Activated CD8-positive, alpha-beta memory T cell treated with anti-CD3 and anti-CD28 coated beads for 24 hours (primary cell): ENCODE results near the gene ACSM4.
"Not testable (repeated sequence)": the region's sequence is repeated elsewhere in the genome, so short reads cannot be mapped to it uniquely, and the experiment has no call there.

Experiments used
- DNase-seq: peaks from one replicate; pipeline ENCODE4 v3.0.0-alpha.2; 2020

Gene ACSM4, protein sequence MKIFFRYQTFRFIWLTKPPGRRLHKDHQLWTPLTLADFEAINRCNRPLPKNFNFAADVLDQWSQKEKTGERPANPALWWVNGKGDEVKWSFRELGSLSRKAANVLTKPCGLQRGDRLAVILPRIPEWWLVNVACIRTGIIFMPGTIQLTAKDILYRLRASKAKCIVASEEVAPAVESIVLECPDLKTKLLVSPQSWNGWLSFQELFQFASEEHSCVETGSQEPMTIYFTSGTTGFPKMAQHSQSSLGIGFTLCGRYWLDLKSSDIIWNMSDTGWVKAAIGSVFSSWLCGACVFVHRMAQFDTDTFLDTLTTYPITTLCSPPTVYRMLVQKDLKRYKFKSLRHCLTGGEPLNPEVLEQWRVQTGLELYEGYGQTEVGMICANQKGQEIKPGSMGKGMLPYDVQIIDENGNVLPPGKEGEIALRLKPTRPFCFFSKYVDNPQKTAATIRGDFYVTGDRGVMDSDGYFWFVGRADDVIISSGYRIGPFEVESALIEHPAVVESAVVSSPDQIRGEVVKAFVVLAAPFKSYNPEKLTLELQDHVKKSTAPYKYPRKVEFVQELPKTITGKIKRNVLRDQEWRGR

GRCh38 chr12:7303772-7304171 is at the start of gene ACSM4:
Gene ACSM4, plus strand, starts transcription at chr12:7304072. Its CDS starts 260 bp downstream, at chr12:7304332.
- no peak for DNase-seq

GRCh38 chr12:7259060-7259459 is 44.8 kb upstream of the ACSM4 start:
- no peak for DNase-seq

DNA sequence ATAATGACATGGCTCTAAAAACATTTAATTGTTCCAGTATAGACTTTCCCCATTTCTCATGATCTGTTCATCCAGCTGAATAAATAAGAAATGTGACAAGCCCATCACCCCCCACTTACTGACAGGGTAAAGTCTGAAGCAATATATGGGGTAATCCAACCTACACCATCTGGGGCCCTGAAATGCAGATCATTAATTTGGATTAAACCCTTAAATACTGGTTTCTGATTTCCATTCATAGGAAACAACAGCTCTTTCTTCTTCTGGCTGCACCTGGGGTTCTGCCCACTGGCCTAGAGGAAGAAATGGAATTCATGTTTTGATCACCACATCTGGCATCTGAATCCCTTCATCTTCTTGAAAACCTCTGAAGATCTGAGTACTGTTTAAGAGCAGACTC is 39.3 kb upstream of the ACSM4 start:
- DNase-seq, result no peak

DNA sequence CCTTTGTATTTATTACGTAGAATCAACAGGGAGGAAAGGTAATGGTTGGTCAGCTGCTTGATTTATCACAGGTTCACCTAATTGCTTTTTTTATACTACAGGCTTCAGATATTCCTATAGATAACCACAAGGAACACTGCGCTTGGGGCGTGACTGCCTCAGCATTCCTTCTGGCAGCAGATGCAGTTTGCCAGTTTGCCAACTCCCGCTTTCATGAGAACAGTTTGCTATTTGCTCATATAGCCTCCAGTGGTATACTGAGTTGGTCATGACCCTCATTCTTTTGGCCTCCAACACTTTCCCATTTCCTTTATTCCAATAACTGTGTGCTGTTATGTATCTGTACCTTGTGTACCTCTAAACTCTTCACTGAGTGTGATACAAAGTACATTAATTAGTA is 38.6 kb upstream of the ACSM4 start:
- no peak for DNase-seq

DNA sequence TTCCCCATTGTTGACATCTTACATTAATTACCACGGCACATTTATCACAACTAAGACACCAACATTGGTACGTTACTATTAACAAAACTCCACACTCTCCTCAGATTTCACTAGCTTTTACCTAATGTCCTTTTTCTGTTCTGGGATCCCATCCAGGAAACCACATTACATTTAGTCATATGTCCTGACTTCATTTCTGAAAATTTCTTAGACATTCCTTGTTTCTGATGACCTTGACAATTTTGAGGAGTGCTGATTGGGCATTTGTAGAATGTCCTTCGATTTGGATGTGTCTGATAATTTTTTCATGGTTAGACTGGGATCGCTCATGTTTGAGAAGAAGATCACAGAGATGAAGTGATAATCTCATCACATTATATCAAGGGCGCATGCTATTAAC is 34.6 kb upstream of the ACSM4 start:
- no peak for DNase-seq

- DNase-seq, result no peak
These were observed 31.9 kb upstream of the ACSM4 start for GRCh38 chr12:7271893-7272514.

DNA sequence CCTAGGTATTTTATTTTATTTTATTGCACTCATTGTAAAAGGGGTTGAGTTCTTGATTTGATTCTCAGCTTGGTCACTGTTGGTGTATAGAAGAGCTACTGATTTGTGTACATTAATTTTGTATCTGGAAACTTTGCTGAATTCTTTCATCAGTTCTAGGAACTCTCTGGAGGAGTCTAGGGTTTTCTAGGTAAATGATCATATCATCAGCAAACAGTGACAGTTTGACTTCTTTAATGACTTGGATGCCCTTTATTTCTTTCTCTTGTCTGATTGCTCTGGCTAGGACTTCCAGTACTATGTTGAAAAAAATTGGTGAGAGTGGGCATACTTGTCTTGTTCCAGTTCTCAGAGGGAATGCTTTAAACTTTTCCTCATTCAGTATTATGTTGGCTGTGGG is 28.4 kb upstream of the ACSM4 start:
- not testable (repeated sequence) for DNase-seq

- DNase-seq, result no peak
These were observed 21.0 kb upstream of the ACSM4 start for GRCh38 chr12:7282844-7283243.

DNA sequence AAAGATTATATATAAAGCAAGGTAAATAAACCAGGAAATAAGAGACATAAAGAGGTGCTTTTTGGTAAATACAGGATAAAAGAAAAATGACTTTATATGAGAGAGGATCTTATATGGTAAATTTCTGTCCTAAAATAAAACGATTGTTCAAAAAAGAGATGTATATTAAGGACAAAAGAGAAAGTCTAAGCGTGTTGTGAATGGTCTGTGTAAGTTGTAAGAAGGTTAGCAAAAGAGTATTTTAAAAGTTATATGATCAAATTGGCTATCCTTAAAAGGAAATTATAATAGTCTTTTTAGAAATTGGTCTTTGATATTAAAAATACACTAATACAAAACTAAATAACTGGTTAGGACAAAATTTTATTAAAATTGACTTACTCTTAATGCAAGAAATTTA is 14.1 kb upstream of the ACSM4 start:
- no peak for DNase-seq

- not testable (repeated sequence) for DNase-seq
These were observed 13.3 kb upstream of the ACSM4 start for GRCh38 chr12:7290588-7290987.

GRCh38 chr12:7292300-7292699 is 11.6 kb upstream of the ACSM4 start:
- DNase-seq, result no peak

GRCh38 chr12:7293670-7294069 is 10.2 kb upstream of the ACSM4 start:
- DNase-seq, result no peak

- no peak for DNase-seq
These were observed 8.3 kb upstream of the ACSM4 start for GRCh38 chr12:7295529-7295928.

GRCh38 chr12:7297865-7298264 is 6.0 kb upstream of the ACSM4 start:
- no peak for DNase-seq

DNA sequence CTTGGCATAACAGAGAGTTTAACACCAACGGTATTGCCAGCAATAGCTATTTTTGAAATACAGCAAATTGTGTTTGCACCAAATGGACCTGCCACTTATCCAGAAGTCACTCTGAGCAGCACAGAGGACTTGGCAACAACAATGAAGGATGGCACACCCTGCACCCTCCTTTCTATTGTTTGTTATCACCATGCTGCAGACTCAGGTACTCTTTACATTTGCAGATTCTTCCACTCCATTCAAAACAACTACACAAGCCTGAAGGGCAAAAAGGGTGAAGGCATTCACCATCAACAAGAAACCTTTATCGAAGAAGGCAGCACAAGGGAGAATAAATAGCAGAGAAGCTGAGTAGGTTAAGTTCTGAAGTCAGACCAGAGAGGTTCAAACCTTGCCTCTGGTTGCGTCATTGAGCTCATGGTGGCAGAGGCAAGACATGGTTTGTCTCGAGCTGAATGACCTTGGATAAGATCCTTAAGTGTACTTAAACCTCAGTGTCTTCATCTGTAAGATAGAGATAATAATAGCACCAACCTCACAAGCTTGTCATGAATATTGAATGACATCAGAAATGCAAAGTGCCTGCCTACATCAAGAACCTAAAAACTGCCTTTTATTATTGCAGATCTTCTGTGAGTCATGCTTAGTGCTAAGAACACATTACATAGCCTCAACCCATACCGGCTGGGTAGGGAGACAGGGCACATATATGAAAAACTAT is 1.4 kb upstream of the ACSM4 start:
- DNase-seq, result no peak

GRCh38 chr12:7303230-7303629 is 642 bp upstream of the ACSM4 start:
- no peak for DNase-seq

GRCh38 chr12:7304456-7304855 is 584 bp downstream of the ACSM4 start:
- no peak for DNase-seq

DNA sequence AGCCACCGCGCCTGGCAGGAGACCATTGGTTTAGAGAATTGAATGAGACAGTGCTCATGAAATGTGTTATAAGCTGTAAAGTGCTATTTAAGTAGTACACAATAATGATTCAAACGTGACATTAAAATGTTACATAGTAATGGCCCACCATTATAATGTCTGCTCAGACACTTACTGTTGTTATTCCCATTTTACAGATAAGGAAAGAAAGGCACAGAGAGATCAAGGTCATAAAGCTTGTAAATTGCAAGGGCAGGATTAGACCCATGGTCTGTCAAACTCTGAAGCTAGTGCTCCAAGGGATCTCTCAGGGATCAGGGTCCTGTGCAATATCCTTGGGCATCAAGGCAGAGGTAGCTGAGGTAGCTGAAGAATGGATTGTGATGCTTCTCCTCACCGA is 6.2 kb downstream of the ACSM4 start:
- DNase-seq, result no peak

DNA sequence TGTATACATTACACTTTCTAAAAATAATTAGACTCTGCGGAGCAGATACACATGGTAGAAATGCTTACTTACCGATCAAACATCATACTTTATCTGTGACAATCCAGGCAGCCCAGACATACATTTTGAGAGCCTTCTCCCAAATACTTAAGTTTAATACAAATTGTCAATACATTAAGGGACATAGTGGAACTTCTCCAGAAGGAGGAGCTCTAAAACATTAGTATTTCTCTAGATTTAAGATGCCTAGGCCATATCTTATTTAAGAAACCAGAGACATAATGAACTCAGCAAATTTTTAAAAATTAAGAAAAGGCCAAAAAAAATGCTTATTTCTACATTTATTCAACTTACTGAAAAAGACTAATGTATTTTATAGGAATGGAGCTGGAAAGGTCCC is 16.1 kb downstream of the ACSM4 start:
- no peak for DNase-seq

DNA sequence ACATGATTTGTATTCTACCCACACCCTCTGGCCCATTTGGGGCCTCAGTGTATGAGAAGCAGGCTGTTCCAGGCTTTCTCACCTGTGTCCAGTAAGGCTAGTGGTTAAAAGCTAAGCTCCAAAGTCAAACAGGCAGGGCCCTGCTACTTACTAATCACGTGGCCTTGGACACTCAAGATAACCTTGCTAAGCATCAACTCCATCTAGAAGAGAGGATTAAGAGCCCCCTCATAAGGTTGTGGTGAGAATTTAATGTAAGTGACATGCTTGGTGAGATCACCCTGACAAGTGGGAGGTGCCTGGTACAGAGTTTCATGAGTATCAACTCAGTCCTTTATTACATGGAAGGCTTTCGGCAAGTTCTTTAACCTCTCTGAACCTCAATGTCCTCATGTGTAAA is 17.8 kb downstream of the ACSM4 start:
- DNase-seq, result no peak

- no peak for DNase-seq
These were observed 18.7 kb downstream of the ACSM4 start for GRCh38 chr12:7322599-7322998.

DNA sequence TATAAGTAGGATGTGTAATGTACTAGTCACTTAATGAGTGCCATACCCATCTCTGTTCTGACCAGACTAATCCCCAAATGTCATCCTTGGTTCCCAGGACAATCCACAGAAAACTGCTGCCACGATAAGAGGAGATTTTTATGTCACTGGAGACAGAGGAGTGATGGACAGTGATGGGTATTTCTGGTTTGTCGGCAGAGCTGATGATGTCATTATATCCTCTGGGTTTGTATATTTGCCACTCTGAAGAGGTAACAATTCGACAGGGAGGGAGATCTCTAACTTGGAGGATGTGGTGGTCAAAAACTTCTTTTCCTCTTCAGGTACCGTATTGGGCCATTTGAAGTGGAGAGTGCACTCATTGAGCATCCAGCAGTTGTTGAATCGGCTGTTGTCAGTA is 20.3 kb downstream of the ACSM4 start:
- no peak for DNase-seq

DNA sequence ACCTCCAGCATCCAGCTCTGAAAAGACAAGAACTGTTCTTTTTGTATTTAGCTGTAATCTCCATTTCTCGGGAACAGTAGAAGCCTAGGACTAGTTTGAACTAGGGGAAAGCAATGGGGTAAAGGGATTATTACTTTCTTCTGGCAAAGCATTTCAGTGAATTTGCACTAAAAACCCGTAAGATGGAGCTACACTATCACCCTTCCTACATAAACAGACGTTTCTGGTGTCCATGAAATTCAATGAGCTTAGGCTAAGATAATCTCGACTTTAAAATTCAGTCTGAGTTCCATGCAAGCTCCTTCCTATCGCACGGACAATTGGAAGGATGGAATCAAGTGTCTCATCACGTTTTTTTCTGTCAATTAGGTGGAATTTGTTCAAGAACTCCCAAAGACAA is 24.0 kb downstream of the ACSM4 start:
- no peak for DNase-seq

DNA sequence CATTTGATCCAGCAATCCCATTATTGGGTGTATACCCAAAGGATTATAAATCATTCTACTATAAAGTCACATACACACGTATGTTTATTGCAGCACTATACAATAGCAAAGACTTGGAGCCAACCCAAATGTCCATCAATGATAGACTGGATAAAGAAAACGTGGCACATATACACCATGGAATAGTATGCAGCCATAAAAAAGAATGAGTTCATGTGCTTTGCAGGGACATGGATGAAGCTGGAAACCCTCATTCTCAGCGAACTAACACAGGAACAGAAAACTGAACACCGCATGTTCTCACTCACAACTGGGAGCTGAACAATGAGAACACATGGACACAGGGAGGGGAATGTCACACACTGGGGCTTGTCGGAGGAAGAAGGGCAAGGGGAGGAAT is 33.9 kb downstream of the ACSM4 start:
- DNase-seq, result not testable (repeated sequence)
